Measurements from ENCODE around the gene KSR2. TPM values are rescaled to one million over a fixed set of nuclear protein-coding genes. Genes with fewer than 3 reads are reported as not detected.
"Not testable (repeated sequence)": the region's sequence is repeated elsewhere in the genome, so short reads cannot be mapped to it uniquely, and the experiment has no call there.

Gene KSR2
- total RNA-seq, result 2.4 TPM

- peak; percentile 73 for DNase-seq (ENCODE audit: low spot score)
Measured at GRCh38 chr12:117968826-117969659, at the start of gene KSR2. TSS of gene KSR2 (minus strand) at chr12:117968990. CDS start at chr12:117968255, 735 bp downstream.

GRCh38 chr12:118017926-118018325 is 49.1 kb upstream of the KSR2 start:
- no peak for DNase-seq (ENCODE audit: low spot score)

- peak; percentile 99 for DNase-seq (ENCODE audit: low spot score)
Measured at GRCh38 chr12:118016424-118017264, 47.9 kb upstream of the KSR2 start, which contains the start of gene RFC5. TSS of gene RFC5 (plus strand) at chr12:118016703. CDS start at chr12:118016828, 125 bp downstream.

GRCh38 chr12:118015944-118016343 is 47.2 kb upstream of the KSR2 start:
- DNase-seq (ENCODE audit: low spot score), result peak; percentile 11

- no peak for DNase-seq (ENCODE audit: low spot score)
Measured at GRCh38 chr12:118015306-118015705, 46.5 kb upstream of the KSR2 start.

- DNase-seq (ENCODE audit: low spot score), result no peak
Measured at GRCh38 chr12:118013283-118013682, 44.5 kb upstream of the KSR2 start.

GRCh38 chr12:118011961-118012360 is 43.2 kb upstream of the KSR2 start:
- no peak for DNase-seq (ENCODE audit: low spot score)

GRCh38 chr12:118011377-118011776 is 42.6 kb upstream of the KSR2 start:
- DNase-seq (ENCODE audit: low spot score), result no peak

- DNase-seq (ENCODE audit: low spot score), result no peak
Measured at GRCh38 chr12:118010903-118011302, 42.1 kb upstream of the KSR2 start.

- not testable (repeated sequence) for DNase-seq (ENCODE audit: low spot score)
Measured at GRCh38 chr12:117999806-118000205, 31.0 kb upstream of the KSR2 start.

- no peak for DNase-seq (ENCODE audit: low spot score)
Measured at GRCh38 chr12:117998719-117999118, 29.9 kb upstream of the KSR2 start.

GRCh38 chr12:117994551-117995438 is 26.0 kb upstream of the KSR2 start:
- no peak for DNase-seq (ENCODE audit: low spot score)

GRCh38 chr12:117986705-117987469 is 18.1 kb upstream of the KSR2 start:
- DNase-seq (ENCODE audit: low spot score), result no peak

GRCh38 chr12:117985182-117985581 is 16.4 kb upstream of the KSR2 start:
- DNase-seq (ENCODE audit: low spot score), result no peak

- no peak for DNase-seq (ENCODE audit: low spot score)
Measured at GRCh38 chr12:117981267-117981666, 12.5 kb upstream of the KSR2 start.

- no peak for DNase-seq (ENCODE audit: low spot score)
Measured at GRCh38 chr12:117980616-117981015, 11.8 kb upstream of the KSR2 start.

GRCh38 chr12:117977373-117977772 is 8.6 kb upstream of the KSR2 start:
- DNase-seq (ENCODE audit: low spot score), result no peak

GRCh38 chr12:117975006-117975405 is 6.2 kb upstream of the KSR2 start:
- DNase-seq (ENCODE audit: low spot score), result no peak

- no peak for DNase-seq (ENCODE audit: low spot score)
Measured at GRCh38 chr12:117972301-117972700, 3.5 kb upstream of the KSR2 start.

GRCh38 chr12:117970334-117970733 is 1.5 kb upstream of the KSR2 start:
- no peak for DNase-seq (ENCODE audit: low spot score)

Data from mucosa of gallbladder (tissue), 1 donor.